AG09309 (cell line): ENCODE data around the gene PYCR2.
A peak's percentile ranks its signal among the peaks of the same experiment; 100 is the strongest.
"Not testable (repeated sequence)": the region's sequence is repeated elsewhere in the genome, so short reads cannot be mapped to it uniquely, and the experiment has no call there.

Source experiments
- DNase-seq: peaks from one replicate; pipeline ENCODE4 v3.0.0-alpha.2; 2010; ENCODE audit warnings: low read depth
- H3K4me3 ChIP-seq: 2 replicates; pipeline ENCODE4 v1.5.1; 2011; ENCODE audit warnings: mild to moderate bottlenecking, low read depth, low read length, moderate library complexity; ENCODE audit not compliant: control insufficient read depth
- TF ChIP-seq, protein P1 (sequence below): IDR thresholded peaks from 2 replicates; pipeline ENCODE4 v1.5.1; 2011; ENCODE audit warnings: mild to moderate bottlenecking, low read depth, low read length, inconsistent platforms; ENCODE audit not compliant: insufficient read depth, control insufficient read depth; ENCODE audit errors: missing control alignments

Gene PYCR2

GRCh38 chr1:225923692-225924555 is at the start of gene PYCR2:
TSS of gene PYCR2 (minus strand) at chr1:225924250. CDS start at chr1:225924110, 140 bp downstream.
- TF ChIP-seq, protein P1, sequence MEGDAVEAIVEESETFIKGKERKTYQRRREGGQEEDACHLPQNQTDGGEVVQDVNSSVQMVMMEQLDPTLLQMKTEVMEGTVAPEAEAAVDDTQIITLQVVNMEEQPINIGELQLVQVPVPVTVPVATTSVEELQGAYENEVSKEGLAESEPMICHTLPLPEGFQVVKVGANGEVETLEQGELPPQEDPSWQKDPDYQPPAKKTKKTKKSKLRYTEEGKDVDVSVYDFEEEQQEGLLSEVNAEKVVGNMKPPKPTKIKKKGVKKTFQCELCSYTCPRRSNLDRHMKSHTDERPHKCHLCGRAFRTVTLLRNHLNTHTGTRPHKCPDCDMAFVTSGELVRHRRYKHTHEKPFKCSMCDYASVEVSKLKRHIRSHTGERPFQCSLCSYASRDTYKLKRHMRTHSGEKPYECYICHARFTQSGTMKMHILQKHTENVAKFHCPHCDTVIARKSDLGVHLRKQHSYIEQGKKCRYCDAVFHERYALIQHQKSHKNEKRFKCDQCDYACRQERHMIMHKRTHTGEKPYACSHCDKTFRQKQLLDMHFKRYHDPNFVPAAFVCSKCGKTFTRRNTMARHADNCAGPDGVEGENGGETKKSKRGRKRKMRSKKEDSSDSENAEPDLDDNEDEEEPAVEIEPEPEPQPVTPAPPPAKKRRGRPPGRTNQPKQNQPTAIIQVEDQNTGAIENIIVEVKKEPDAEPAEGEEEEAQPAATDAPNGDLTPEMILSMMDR, result no peak
- H3K4me3 ChIP-seq, result peak within 1 kb of the TSS; percentile 88
- peak; percentile 87 for DNase-seq

GRCh38 chr1:225973158-225973557 is 49.1 kb upstream of the PYCR2 start:
- TF ChIP-seq, protein P1, result no peak
- DNase-seq, result no peak
- no peak overlapping the region for H3K4me3 ChIP-seq

- TF ChIP-seq, protein P1, result no peak
- DNase-seq, result no peak
- H3K4me3 ChIP-seq, result no peak overlapping the region
Observed at GRCh38 chr1:225972344-225973152, 48.5 kb upstream of the PYCR2 start.

- DNase-seq, result not testable (repeated sequence)
Observed at GRCh38 chr1:225970592-225971157, 46.6 kb upstream of the PYCR2 start.

GRCh38 chr1:225969751-225970150 is 45.7 kb upstream of the PYCR2 start:
- not testable (repeated sequence) for DNase-seq

More at GRCh38 chr1:225970592-225971157, 46.6 kb upstream of the PYCR2 start:
- H3K4me3 ChIP-seq, result not testable (repeated sequence)

GRCh38 chr1:225965231-225965630 is 41.2 kb upstream of the PYCR2 start:
- no peak for DNase-seq
- TF ChIP-seq, protein P1, result no peak
- H3K4me3 ChIP-seq, result no peak overlapping the region

More at GRCh38 chr1:225969751-225970150, 45.7 kb upstream of the PYCR2 start:
- H3K4me3 ChIP-seq, result not testable (repeated sequence)

- no peak for DNase-seq
- H3K4me3 ChIP-seq, result no peak overlapping the region
- TF ChIP-seq, protein P1, result no peak
Observed at GRCh38 chr1:225963735-225964530, 39.9 kb upstream of the PYCR2 start.
